Right atrium auricular region (tissue), 2 donors: ENCODE data around the gene GCM1. TPM values are rescaled to one million over a fixed set of nuclear protein-coding genes. Genes with fewer than 3 reads are reported as not detected.

ENCODE experiments used
- DNase-seq: peaks from one replicate; pipeline ENCODE4 v3.0.0-alpha.2; 2019; ENCODE audit warnings: low spot score
- H3K27ac ChIP-seq, 2 donors: fragments of 200-600 bp; sonication (generic); 1 replicate in 1 of 2; 2 replicates in 1 of 2; pipeline ENCODE4 v1.5.1; 2016 to 2019
- H3K27me3 ChIP-seq, 2 donors: fragments of 200-600 bp; sonication (generic); one replicate each; pipeline versions ENCODE4 v1.5.1 to v1.6.0; 2017 to 2019
- H3K36me3 ChIP-seq: fragments of 200-600 bp; sonication (generic); one replicate; pipeline ENCODE4 v1.5.1; 2016
- H3K4me1 ChIP-seq, 2 donors: fragments of 200-600 bp; sonication (generic); one replicate each; pipeline versions ENCODE4 v1.5.1 to v1.6.0; 2017 to 2019
- H3K4me3 ChIP-seq, 2 donors: fragments of 200-600 bp; sonication (generic); 1 replicate in 1 of 2; 2 replicates in 1 of 2; pipeline ENCODE4 v1.5.1; 2017 to 2019; ENCODE audit warnings: mild to moderate bottlenecking in 1 of 2, moderate library complexity in 1 of 2
- H3K9me3 ChIP-seq, 2 donors: fragments of 200-600 bp; sonication (generic); one replicate each; pipeline ENCODE4 v1.5.1; 2019
- CTCF ChIP-seq, 2 donors: fragments of 200-600 bp; sonication (generic); IDR thresholded peaks; one replicate each; pipeline ENCODE4 v1.5.1; 2019; ENCODE audit warnings: antibody characterized with exemption in 2 of 2
- total RNA-seq, 2 donors: library from RNA; depleted of rRNA; stranded (reverse); fragments of >200 nt; gene quantifications; one replicate each; pipeline ENCODE4 v1.1.0, GENCODE V29; 2016

The GCM1 gene
- total RNA-seq, 2 donors from 2014 or later: not detected

- H3K4me3 ChIP-seq: no peak overlapping the region
- no peaks in the 10 kb centered on the region for H3K4me1 ChIP-seq
- no peaks in the 10 kb centered on the region for H3K27me3 ChIP-seq
- DNase-seq: no peak
- no peaks in the 10 kb centered on the region for H3K9me3 ChIP-seq
- no peaks in the 10 kb centered on the region for H3K36me3 ChIP-seq
- no peak overlapping the region for H3K27ac ChIP-seq
- TF ChIP-seq CTCF (IDR thresholded peaks at IDR 0.05): no peak
Observed at GRCh38 chr6:53124131-53124800, 24.4 kb downstream of the GCM1 start.

GRCh38 chr6:53119772-53120409, 28.8 kb downstream of the GCM1 start:
- no peak for DNase-seq
- H3K4me1 ChIP-seq: no peaks in the 10 kb centered on the region
- no peaks in the 10 kb centered on the region for H3K36me3 ChIP-seq
- no peak for TF ChIP-seq CTCF (IDR thresholded peaks at IDR 0.05)
- no peak overlapping the region for H3K4me3 ChIP-seq
- H3K9me3 ChIP-seq: no peaks in the 10 kb centered on the region
- no peaks in the 10 kb centered on the region for H3K27me3 ChIP-seq
- H3K27ac ChIP-seq: no peak overlapping the region

- Histone ChIP-seq H3K27ac (no peak overlapping the region), H3K36me3 (no peaks in the 10 kb centered on the region), H3K4me3 (no peak overlapping the region), H3K4me1 (no peaks in the 10 kb centered on the region), H3K27me3 (no peaks in the 10 kb centered on the region), H3K9me3 (no peaks in the 10 kb centered on the region)
- no peak for DNase-seq
- TF ChIP-seq CTCF (IDR thresholded peaks at IDR 0.05): no peak
Observed at GRCh38 chr6:53119349-53119748, 29.3 kb downstream of the GCM1 start.

GRCh38 chr6:53115741-53116140, 32.9 kb downstream of the GCM1 start:
- DNase-seq: no peak
- Histone ChIP-seq H3K27me3 (no peaks in the 10 kb centered on the region), H3K4me1 (no peaks in the 10 kb centered on the region), H3K36me3 (no peaks in the 10 kb centered on the region), H3K9me3 (no peaks in the 10 kb centered on the region), H3K27ac (no peak overlapping the region), H3K4me3 (no peak overlapping the region)
- no peak for TF ChIP-seq CTCF (IDR thresholded peaks at IDR 0.05)

- no peak overlapping the region for H3K27ac ChIP-seq
- H3K36me3 ChIP-seq: no peaks in the 10 kb centered on the region
- no peak overlapping the region for H3K4me3 ChIP-seq
- H3K4me1 ChIP-seq: no peaks in the 10 kb centered on the region
- no peak for TF ChIP-seq CTCF (IDR thresholded peaks at IDR 0.05)
- no peak for DNase-seq
- no peaks in the 10 kb centered on the region for H3K9me3 ChIP-seq
- no peaks in the 10 kb centered on the region for H3K27me3 ChIP-seq
Observed at GRCh38 chr6:53115113-53115512, 33.5 kb downstream of the GCM1 start.
